HG02759 (cell line): ENCODE data around the gene BBS10.
"Not testable (repeated sequence)": the region's sequence is repeated elsewhere in the genome, so short reads cannot be mapped to it uniquely, and the experiment has no call there.

Source experiments
- ATAC-seq: cut with Tn5 transposase; IDR thresholded peaks from one replicate; pipeline ENCODE4 v1.9.1; 2021; ENCODE audit warnings: mild to moderate bottlenecking, moderate library complexity; ENCODE audit not compliant: unreplicated experiment

The BBS10 gene

DNA sequence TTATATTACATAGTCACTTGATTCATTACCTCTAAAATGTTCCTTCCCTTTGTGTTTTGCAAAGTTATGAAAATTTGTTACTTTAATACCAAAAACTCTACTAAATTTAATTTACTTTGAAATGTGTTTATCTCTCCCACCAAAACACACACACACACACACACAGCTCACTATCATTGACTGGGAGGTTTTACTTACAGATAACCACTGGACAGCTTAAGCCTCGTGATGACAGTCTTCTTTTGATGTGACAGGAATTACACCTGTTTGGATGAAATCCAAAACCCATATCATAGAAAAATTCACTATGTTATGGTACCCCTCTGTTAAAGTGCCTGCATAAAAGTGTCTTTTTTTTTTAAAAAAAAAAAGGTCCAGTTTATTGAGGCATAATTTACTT, 15.6 kb downstream of the BBS10 start:
- no peak for ATAC-seq

DNA sequence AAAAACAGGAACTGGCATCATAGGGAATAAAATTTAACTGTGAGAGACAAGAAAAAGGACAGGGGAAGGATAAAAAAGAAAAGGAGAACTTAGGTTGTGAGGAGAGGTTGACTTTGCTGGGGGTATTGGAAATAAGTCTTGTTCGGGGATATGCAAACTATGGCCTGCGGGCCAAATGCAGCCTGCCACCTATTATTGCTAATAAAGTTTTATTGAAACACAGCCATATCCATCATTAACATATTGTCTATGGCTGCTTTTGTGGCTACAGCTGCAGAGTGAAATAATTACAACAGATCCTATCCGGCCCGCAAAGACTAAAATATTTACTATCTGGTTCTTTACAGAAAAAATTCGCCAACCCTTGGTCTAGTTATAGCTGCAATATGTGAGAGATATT, 18.6 kb downstream of the BBS10 start:
- no peak for ATAC-seq

DNA sequence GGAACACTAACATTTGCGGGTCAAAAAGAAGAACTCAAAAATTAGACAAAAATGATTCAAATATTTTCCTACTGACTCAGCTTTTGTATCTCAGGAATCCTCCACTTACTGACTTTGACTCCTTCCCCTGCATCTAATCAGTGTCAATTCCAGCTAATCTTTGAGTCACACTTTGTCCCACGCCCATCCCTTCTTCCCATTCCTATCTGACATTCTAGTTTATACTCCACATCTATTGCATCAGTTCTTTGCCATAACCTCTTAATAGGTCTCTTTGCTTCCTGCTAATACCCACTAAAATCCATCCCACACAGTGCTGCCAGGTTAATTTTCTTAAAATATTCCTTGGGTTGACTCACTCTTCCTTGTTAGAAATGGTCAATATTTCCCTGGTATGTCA, 19.1 kb downstream of the BBS10 start:
- no peak for ATAC-seq

DNA sequence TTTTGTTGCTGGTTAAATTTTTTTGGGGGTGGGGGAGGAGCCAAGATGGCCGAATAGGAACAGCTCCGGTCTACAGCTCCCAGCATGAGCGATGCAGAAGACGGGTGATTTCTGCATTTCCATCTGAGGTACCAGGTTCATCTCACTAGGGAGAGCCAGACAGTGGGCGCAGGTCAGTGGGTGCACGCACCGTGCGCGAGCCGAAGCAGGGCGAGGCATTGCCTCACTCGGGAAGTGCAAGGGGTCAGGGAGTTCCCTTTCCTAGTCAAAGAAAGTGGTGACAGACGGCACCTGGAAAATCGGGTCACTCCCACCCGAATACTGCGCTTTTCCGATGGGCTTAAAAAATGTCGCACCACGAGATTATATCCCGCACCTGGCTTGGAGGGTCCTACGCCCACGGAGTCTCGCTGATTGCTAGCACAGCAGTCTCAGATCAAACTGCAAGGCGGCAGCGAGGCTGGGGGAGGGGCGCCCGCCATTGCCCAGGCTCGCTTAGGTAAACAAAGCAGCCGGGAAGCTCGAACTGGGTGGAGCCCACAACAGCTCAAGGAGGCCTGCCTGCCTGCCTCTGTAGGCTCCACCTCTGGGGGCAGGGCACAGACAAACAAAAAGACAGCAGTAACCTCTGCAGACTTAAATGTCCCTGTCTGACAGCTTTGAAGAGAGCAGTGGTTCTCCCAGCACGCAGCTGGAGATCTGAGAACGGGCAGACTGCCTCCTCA, 28.5 kb downstream of the BBS10 start:
- ATAC-seq, result not testable (repeated sequence)

DNA sequence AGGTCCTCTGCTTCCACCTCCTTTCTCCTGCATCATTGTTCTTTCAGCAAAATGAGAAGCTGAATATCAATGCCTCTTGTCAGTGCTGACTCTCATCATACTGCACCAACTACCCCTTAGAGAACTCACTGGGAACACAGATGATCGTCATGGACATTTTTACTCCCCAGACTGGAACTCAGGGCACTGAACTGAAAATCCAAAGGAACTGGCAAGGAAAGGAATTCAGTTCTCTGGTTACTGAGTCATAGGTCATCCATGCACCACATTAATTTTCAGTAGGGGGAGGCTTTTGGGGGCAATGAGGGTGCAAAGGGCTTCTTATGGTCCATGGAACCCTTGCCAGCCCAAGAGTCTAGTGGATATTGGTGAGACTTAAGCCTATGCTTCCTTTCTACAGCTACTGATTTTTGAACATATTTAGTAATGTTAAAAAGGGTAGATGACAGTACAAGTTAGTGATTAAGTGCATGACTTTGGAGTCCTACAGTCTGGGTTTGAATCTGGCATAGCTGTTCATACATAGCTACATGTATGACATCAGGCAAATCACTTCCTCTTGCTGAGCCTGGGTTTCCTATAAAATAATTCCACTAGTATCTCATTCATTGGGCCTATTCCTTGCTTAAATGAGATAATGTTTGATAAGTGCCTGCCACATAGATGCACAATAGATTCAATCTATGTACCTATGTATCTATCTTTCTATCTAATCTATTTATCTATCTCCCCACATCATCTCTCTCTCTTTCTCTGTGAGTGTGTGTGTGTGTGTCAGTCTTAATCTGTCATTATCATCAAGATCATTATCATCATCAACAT, 29.2 kb downstream of the BBS10 start:
- ATAC-seq, result no peak

DNA sequence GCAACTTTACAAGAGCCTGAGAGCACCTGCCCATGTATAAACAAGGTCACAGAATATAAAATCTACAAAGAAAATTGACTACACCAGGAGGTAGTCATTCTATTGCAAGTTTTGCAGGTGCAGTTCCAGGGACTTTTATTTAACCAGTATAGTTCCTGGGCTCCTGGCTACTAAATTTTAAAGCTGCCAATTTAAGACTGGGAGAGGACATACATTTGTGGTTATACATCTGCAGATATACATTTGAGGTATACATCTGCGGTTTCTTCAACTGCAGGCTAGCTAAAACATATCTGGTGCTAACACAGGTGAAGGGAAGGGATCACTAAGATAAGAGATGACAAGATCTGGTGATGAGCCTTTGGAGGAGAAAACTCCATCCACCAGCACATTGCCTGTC, 30.2 kb downstream of the BBS10 start:
- no peak for ATAC-seq

DNA sequence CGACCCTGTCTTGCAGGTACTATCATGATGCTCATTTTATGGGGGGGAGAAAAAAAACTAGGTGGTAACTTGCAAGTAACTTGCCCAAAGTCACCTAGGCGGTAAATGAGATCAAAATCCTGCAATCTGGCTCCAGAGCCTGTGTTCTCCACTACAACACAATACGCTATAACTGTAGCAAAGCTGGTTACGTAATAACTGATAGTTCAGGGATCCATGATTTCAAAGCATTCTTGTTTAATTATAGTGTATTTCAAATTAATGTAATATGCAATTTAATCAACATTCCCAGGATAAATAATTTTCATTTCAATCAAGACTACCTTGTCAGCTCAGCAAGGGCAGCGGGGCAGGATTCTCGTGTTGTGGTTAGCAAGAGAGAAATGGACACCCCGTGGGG, 31.7 kb downstream of the BBS10 start:
- ATAC-seq, result no peak

DNA sequence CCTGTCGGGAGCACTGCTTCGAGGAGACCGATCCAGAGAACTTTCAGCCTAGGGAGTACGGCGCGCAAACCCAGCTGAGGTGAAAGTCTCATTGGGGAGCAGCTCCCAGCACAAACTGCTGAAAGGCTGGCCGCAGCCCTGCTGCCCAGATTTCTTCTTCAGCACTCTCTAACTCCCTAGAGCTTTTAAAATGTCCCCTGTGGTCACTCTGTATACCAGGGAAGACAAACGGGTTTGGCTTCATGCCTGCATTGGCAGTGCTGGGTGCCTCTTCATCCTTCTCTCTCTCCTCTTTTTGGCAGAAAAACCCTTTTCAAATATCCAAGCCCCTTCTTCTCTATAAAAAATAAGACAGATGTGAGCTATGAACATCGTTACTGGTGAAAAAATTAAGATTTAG, 34.9 kb downstream of the BBS10 start:
- ATAC-seq, result no peak

DNA sequence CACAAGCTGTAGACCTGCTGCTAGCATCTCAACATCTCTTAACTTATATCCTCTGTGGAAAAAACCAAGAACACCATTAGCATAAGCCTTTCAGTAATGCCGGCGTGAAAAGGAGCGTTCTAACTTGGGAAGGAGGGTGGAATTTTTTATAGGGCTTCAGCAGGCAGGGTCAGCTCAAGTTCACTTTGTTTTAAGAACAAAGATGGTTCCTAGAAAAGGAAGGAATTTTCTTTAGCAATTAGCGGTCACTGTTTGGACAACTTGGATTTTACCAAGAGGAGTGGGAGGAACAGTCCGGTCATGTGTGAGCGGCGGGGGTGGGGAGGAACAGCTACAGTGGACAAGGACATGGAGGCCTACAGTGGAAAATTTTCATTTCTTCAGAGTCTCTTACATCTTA, 35.9 kb downstream of the BBS10 start:
- no peak for ATAC-seq

DNA sequence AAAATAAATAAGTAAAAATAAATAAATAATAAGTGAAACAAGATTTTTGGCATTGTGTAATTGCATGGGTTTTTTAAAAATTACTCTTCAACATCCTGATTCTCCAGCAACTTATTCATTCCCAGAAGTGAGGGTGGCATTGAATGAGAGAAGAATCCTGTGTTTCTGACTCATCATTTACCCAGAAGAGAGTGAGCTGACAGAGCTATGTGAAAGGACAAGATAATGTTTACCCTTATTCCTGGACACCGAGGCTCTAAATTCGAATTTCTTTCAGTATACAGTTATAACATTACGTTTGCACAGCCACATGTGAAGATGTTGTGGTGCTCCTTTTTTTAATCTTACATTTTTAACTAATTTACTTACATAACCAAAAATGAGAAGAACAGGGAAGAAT, 36.4 kb downstream of the BBS10 start:
- no peak for ATAC-seq

DNA sequence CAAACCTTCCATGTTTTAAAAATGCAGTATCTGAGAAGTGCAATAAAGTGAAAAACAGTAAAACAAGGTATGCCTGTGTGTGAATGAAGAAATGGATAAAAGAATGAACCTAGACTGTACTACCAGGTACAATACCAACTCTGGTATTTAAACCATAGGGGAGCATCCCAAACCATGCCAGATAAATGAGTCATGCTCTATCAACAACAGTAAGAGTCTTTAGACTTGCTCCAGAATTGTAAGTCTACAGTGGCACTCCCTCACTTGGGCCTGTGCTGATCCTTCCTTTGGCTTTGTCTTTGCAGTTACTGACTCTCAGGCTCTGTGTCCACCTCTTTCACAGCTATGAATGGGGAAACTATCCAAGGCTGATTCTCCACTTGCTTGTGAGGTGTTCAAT, 38.1 kb downstream of the BBS10 start:
- ATAC-seq, result no peak

DNA sequence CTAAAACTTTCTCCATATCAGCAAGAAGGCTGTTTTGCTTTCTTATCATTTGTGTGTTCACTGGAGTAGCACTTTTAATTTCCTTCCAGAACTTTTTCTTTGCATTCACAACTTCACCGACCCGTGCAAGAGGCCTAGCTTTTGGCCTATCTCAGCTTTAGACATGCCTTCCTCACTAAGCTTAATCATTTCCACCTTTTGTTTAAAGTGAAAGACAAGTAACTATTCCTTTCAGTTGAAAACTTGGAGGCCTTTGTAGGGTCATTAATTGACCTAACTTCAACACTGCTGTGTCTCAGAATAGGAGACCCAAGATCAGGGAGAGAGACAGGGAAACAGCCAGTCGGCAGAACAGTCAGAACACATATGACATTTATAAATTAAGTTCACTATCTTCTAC, 39.3 kb downstream of the BBS10 start:
- ATAC-seq, result no peak

DNA sequence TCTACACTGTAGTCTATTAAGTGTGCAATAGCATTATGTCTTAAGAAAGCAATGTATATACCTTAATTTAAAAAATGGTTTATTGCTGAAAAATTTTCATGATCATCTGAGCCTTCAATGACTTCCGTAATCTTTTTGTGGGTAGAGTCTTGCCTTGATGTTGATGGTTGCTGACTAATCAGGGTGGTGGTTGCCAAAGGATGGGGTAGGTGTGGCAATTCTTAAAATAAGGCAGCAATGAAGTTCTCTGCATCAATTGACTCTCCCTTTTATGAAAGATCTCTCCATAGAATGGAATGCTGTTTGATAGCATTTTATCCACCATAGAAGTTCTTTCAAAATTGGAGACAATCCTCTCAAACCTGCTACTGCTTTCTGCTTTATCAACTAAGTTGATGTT, 41.1 kb downstream of the BBS10 start:
- ATAC-seq, result no peak

DNA sequence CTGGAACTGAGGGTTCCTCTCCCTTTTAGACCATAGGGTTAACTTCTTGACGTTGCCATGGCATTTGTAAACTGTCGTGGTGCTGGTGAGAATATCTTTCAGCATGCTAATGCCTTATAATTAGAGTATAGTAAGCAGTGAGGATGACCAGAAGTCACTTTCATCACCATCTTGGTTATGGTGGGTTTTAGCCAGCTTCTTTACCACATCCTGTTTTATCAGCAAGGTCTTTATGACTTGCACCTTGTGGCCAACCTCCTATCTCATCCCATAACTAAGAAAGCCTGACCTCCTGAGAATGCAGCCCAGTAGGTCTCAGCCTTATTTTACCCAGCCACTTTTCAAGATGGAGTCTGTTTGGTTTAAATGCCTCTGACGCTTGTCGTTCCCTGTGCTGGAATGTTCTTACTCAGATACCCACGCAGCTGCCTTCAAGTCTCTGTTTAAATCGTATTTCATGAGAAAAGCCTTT, 44.2 kb downstream of the BBS10 start:
- no peak for ATAC-seq

DNA sequence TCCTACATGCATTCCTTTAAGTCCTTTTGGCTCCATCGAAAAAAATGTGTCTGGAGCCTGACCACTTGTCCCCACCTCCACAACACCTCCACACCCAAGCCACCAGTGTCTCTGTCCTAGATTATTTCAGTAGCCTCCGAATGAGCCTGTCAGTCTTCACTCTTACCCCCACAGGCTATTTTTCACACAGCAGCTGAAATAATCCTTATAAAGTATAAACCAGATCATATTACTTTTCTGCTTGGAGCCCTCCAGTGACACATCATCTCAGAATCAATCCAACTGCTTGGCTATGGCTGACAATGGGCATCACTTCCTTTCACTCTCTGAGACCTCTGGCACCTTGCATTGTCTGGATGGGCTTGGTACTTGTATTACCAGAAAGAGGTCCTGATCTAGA, 44.9 kb downstream of the BBS10 start:
- ATAC-seq, result no peak

DNA sequence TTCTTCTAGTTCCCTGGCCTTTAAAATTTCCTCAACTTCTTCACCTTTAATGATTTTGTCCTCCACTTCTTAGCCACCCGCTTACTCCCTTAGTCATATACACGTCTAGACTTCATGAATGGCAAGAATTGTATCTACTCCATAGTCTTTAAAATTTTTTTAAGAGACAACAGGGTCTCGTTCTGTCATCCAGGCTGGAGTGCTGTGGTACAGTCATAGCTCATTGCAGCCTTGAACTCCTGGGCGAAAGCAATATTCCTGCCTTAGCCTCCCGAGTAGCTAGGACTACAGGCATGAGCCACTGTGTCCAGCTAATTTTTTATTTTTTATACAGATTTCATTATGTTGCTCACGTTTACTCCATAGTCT, 47.9 kb downstream of the BBS10 start:
- ATAC-seq, result no peak

DNA sequence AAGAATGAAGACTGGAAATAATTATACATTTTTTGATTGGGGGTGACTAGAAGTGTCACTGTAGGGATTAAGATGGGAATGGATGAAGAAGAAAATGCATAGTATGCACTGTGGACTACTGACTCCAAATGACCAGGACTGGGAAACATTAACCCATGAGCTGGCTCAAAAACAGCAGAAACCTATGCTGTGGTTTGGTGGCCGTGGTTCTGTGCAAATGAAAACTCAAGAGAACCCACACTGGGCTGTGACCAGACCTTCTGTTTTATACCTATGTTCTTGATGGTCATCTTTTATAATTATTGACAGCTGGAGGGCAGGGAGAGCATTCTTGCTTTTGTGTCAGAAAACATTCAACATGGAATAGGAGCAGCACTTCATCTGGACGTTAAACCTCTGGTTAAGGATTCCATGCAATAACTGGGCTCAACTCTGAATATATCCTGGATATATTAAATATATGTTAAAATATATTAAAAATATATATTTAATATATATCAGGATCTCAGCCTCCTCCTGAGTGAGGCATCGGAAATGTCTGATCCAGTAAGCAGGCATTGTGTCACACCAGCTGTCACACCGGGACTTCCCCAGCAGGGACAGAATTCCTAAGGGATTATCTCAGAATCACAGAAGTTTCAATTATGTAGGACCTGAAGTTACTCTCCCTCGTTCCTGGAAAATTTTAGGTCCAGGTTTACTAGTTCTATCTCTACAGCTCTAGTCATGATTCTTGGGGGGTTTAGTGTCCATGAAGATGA, 48.5 kb downstream of the BBS10 start:
- no peak for ATAC-seq
